K562 (cell line): Measurements from ENCODE around the gene ILF2.

Experiments used
- BCLAF1 ChIP-seq, 2 experiments: fragments of 450-650 bp in 1 of 2; IDR thresholded peaks; 2 replicates each; pipeline ENCODE4 v1.6.1; 2011 to 2017; ENCODE audit warnings: low read depth in 2 of 2, antibody characterized with exemption in 1 of 2, borderline replicate concordance in 1 of 2, low read length in 1 of 2, mild to moderate bottlenecking in 1 of 2, mixed read lengths in 1 of 2; ENCODE audit not compliant: control insufficient read depth in 1 of 2
- HDAC6 ChIP-seq: IDR thresholded peaks from 2 replicates; pipeline ENCODE4 v1.6.1; 2012; ENCODE audit warnings: low read depth, mild to moderate bottlenecking, control low read depth, inconsistent platforms, low read length, moderate library complexity
- ZFP1 ChIP-seq: fragments of 450-650 bp; formaldehyde crosslinking; IDR thresholded peaks from 2 replicates; pipeline ENCODE4 v1.4.0; 2020; ENCODE audit warnings: mild to moderate bottlenecking, mixed read lengths
- ZFP36 ChIP-seq: fragments of 150-350 bp; IDR thresholded peaks from 2 replicates; pipeline ENCODE4 v1.6.1; 2018; ENCODE audit warnings: low read length, low read depth; ENCODE audit not compliant: partially characterized antibody

- TF ChIP-seq BCLAF1 (IDR thresholded peaks at IDR 0.05; ENCODE audit: borderline replicate concordance in 1 of 2, control insufficient read depth in 1 of 2, low read depth in 2 of 2, low read length in 1 of 2) (no peak), HDAC6 (no peak), ZFP1 (no peak), ZFP36 (no peak)
Observed at GRCh38 chr1:153619171-153619570, 51.6 kb downstream of the ILF2 start.
